GM12891 (cell line): ENCODE measurements around the gene IFNE.

Experiments used
- POLR2A ChIP-seq: IDR thresholded peaks from 2 replicates; pipeline ENCODE4 v1.6.1; 2011; ENCODE audit warnings: low read depth, low read length, control low read depth
- POLR2AphosphoS5 ChIP-seq: IDR thresholded peaks from 2 replicates; pipeline ENCODE4 v1.6.1; 2011; ENCODE audit warnings: low read depth, low read length, control low read depth
- POU2F2 ChIP-seq: IDR thresholded peaks from 2 replicates; pipeline ENCODE4 v1.6.1; 2011; ENCODE audit warnings: low read depth, mild to moderate bottlenecking, control low read depth, low read length, moderate library complexity
- SPI1 ChIP-seq: IDR thresholded peaks from 2 replicates; pipeline ENCODE4 v1.6.1; 2011; ENCODE audit warnings: low read depth, low read length, control low read depth
- TAF1 ChIP-seq: IDR thresholded peaks from 2 replicates; pipeline ENCODE4 v1.6.1; 2011; ENCODE audit warnings: low read depth, low read length, control low read depth

DNA sequence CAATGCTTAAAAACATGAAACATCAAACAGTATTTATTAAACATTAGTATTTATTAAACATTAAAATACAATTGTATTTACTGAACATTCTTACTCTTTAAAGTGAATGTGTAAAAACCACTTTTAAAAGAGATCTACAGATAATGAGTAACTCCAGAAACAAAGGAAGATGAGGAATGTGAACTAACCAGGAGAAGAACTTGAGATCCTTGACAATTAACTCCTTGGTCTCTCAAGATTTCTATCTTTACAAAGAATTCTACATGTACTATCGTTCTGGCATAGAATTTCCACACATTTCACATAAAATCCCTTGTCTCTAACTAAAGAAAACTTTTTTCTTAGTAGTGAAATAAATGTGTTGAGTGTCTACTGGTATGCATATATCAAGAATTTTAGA lies 28.7 kb upstream of the IFNE start:
- TF ChIP-seq POLR2A (no peak), SPI1 (no peak), POLR2AphosphoS5 (no peak), POU2F2 (no peak), TAF1 (no peak)
